HEK293T (cell line): ENCODE data around the gene NWD2.

ENCODE experiments used
- ARNT ChIP-seq: fragments of 450-650 bp; IDR thresholded peaks from 2 replicates; pipeline ENCODE4 v1.6.1; 2017; ENCODE audit warnings: mild to moderate bottlenecking
- FOXM1 ChIP-seq: fragments of 450-650 bp; IDR thresholded peaks from 2 replicates; pipeline ENCODE4 v1.6.1; 2017; ENCODE audit warnings: mild to moderate bottlenecking, borderline replicate concordance
- TARDBP ChIP-seq: fragments of 450-650 bp; IDR thresholded peaks from 2 replicates; pipeline ENCODE4 v1.6.1; 2016

- TF ChIP-seq TARDBP (no peak), FOXM1 (no peak), ARNT (no peak)
These were observed 229.3 kb downstream of the NWD2 start for GRCh38 chr4:37473807-37474206.
